HG03066 (cell line): ENCODE measurements around the gene GPR162.

Experiments used
- ATAC-seq: cut with Tn5 transposase; IDR thresholded peaks from one replicate; pipeline ENCODE4 v1.9.1; 2021; ENCODE audit warnings: low read depth; ENCODE audit not compliant: unreplicated experiment

GPR162 gene

DNA sequence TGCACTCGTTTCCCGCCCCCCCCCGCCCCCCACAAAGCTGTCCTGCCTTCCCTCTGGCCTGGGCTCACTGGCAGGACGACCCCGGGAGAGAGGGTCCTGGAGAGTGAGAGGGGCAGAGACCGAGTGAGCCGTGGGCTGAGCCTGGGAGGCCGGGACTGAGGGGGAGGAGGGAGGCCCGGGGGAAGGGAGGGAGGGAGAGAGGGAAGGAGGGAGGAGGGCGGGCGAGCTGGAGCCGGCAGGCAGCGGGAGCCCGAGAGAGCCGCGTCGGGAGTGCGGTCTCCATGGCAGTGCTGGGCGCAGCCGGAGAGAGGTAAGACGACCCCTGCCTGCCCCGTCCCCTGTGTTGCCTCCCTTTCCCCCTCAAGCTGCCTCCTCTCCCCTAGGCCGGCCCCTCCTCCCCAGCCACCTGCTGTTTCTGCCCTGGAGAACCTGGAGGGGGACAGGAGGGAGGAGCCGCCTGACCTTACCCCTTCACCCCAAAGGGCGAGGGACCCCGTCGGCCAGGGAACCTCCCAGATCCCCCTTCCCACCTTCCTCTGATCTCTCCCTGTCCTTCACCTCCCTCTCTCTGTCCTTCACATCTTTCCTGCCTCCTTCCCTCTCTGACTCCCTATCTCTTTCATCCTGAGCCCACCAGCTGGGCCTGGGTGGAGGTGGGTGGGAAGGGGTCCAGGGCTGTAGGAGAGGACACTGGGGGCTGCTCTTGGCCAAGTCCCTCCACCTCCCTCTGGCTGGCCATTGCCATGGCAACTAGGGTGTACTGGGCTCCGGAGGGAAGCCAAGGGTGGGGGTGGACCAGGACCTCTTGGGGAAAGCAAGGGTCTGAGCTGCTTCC, at the start of gene GPR162:
Gene GPR162 (plus strand): TSS at position 231 of the 835 bp plus-strand sequence. CDS start 2,078 bp downstream, outside the sequence.
- ATAC-seq, result no peak

DNA sequence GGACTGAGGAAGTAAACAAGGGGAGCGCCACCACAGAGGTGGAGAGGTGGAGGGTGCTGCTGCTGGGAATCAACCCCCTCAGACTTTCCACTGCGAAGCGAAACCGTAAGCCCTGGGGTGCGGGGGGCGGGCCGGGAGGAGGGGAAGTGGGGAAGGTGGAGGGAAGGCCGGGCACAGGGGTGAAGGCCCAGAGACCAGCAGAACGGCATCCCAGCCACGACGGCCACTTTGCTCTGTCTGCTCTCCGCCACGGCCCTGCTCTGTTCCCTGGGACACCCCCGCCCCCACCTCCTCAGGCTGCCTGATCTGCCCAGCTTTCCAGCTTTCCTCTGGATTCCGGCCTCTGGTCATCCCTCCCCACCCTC, 49.3 kb upstream of the GPR162 start, which contains the start of gene LAG3:
Gene LAG3 (plus strand): TSS at position 190 of the 365 bp plus-strand sequence. CDS start 333 bp downstream, outside the sequence.
- no peak for ATAC-seq

GRCh38 chr12:6772726-6773589, 48.7 kb upstream of the GPR162 start:
- no peak for ATAC-seq

- no peak for ATAC-seq
Measured at GRCh38 chr12:6773590-6774351, 47.9 kb upstream of the GPR162 start.

DNA sequence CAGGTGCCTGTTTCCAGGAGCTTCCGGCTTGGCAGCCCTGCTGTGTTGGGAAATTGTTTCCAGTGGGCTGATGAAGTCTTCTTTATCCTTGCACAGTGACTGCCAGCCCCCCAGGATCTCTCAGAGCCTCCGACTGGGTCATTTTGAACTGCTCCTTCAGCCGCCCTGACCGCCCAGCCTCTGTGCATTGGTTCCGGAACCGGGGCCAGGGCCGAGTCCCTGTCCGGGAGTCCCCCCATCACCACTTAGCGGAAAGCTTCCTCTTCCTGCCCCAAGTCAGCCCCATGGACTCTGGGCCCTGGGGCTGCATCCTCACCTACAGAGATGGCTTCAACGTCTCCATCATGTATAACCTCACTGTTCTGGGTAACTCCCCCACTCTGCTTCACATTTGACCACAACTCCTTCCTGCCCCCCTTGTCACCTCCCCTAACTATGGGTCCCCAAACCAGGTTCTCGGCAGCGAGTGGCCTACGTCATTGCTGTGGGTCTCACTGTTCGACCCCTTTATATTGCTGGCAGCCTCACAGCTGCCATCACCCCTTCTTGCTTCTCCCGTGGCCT, 47.0 kb upstream of the GPR162 start:
- ATAC-seq, result no peak

GRCh38 chr12:6775185-6776174, 46.1 kb upstream of the GPR162 start:
- no peak for ATAC-seq

GRCh38 chr12:6777386-6777785, 44.2 kb upstream of the GPR162 start:
- ATAC-seq, result no peak

GRCh38 chr12:6778217-6778573, 43.4 kb upstream of the GPR162 start:
- ATAC-seq, result no peak

GRCh38 chr12:6778574-6779550, 42.8 kb upstream of the GPR162 start:
- ATAC-seq, result peak; percentile 86

DNA sequence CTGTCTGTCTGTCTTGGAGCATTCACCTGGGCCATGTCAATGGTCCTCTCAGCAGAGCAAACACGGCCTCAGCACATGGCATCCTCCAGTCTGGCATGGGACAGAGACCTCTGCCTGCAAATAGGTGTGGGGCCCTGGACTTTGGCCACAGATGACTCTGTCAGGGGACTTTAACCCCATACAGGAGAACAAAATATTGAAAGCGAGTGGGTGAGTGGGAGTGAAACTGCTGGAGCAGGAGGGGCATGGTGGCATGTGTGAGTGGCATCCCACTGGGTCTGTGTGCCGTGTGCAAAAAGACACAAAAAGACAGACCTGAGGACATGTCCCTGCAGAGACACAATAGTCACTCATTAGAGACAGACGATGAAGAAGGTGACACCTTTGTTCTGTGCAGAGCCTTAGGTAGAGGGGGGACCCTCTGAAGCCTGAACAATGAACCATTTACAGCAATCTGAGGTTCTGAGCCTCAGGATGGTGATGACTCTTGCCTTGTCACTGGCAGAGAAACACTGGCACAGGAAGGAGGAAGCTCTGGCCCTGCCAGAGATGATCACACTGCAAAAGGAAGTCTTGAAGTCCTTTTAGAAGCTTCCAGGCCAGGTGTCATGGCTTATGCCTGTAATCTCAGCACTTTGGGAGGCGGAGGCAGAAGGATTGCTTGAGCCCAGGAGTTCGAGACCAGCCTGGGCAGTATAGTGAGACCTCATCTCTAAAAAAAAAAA, 41.8 kb upstream of the GPR162 start:
- ATAC-seq, result no peak

DNA sequence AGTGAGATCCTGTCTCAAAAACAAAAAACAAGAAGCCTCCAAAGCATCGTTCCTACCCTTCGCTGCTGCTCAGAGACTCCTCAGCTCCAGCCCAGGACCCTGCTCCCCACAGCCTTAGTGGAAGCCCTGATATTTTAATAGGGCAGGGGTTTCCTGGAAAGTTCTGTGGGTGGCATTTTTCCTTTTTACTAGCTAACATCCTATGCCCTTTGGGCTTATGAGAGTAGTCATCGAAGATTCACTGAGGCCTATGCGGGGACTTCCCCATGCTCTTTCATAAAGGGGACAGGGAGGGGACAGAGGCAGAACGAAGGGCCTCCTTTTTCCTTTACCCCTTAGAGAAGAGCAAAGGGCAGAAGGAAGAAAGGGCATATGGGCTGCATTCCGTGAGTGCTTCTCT, 41.0 kb upstream of the GPR162 start:
- no peak for ATAC-seq

GRCh38 chr12:6782119-6782518, 39.5 kb upstream of the GPR162 start:
- no peak for ATAC-seq

- ATAC-seq, result no peak
Measured at GRCh38 chr12:6782850-6783566, 38.6 kb upstream of the GPR162 start.

GRCh38 chr12:6783828-6784227, 37.8 kb upstream of the GPR162 start:
- no peak for ATAC-seq

GRCh38 chr12:6784296-6784695, 37.3 kb upstream of the GPR162 start:
- ATAC-seq, result no peak

- ATAC-seq, result no peak
Measured at GRCh38 chr12:6784761-6785160, 36.9 kb upstream of the GPR162 start.
